HepG2 (cell line): ENCODE results near the gene KCNQ1OT1. TPM values are rescaled to one million over a fixed set of nuclear protein-coding genes. Genes with fewer than 3 reads are reported as not detected.

Source experiments
- ATAC-seq: fragments of 200-7000 bp; cut with Tn5 transposase; 3 replicates; pipeline ENCODE4 v1.9.1; 2020; ENCODE audit warnings: mild to moderate bottlenecking, moderate library complexity
- BruUV-seq: library from RNA; stranded (reverse); fragments of 400-500 nt; replicated peaks from 2 replicates; lab custom pipeline; 2021; lab: Mats Ljungman, UMichigan
- CTCF ChIA-PET: fragments of 300-600 bp; formaldehyde crosslinking; extraction: SDS; loops from one replicate; lab custom pipeline; 2021; ENCODE audit warnings: low total read pairs, inconsistent platforms, low intra/inter-chr PET ratio; lab: Yijun Ruan, JAX
- POLR2A ChIA-PET: fragments of 350-600 bp; sonication (Branson Sonifier 250); formaldehyde crosslinking; loops from one replicate; lab custom pipeline; 2020; ENCODE audit warnings: antibody characterized with exemption, inconsistent platforms; lab: Yijun Ruan, JAX
- DNase-seq: peaks from one replicate; pipeline ENCODE4 v3.0.0-alpha.2; 2015; ENCODE audit warnings: low spot score
- FAIRE-seq: peaks from 3 replicates; lab custom pipeline; 2011; peaks lifted over from hg19 to GRCh38; lab: Jason Lieb, UNC
- H2AFZ ChIP-seq: one replicate; pipeline ENCODE4 v1.6.1; 2011; ENCODE audit warnings: low read length, inconsistent platforms
- H3K27ac ChIP-seq: fragments of 300-600 bp; 3 replicates; pipeline ENCODE4 v1.8.0; 2011; ENCODE audit warnings: mixed run types, mild to moderate bottlenecking, mixed read lengths, low read length, inconsistent platforms; ENCODE audit not compliant: insufficient read depth; ENCODE audit errors: extremely low read length
- H3K27me3 ChIP-seq, 2 experiments: fragments of 200-600 bp in 1 of 2; 2 replicates in 1 of 2; 3 replicates in 1 of 2; pipeline versions ENCODE4 v1.6.0 to v1.8.0; 2011; ENCODE audit warnings: low read length in 2 of 2, mild to moderate bottlenecking in 2 of 2, moderate library complexity in 2 of 2, inconsistent platforms in 1 of 2; ENCODE audit not compliant: insufficient read depth in 2 of 2, control insufficient read depth in 1 of 2
- H3K36me3 ChIP-seq, 2 experiments: fragments of 200-600 bp in 1 of 2; replicated peaks in 1 of 2; 2 replicates in 1 of 2; 3 replicates in 1 of 2; pipeline versions ENCODE4 v1.5.1 to v1.8.0; 2011; ENCODE audit warnings: low read length in 2 of 2, inconsistent platforms in 1 of 2; ENCODE audit not compliant: insufficient read depth in 2 of 2, control insufficient read depth in 1 of 2
- H3K4me1 ChIP-seq: 2 replicates; pipeline ENCODE4 v1.5.1; 2012; ENCODE audit warnings: low read length, inconsistent platforms; ENCODE audit not compliant: insufficient read depth
- H3K4me2 ChIP-seq: 2 replicates; pipeline ENCODE4 v1.6.0; 2011; ENCODE audit warnings: low read depth, low read length, inconsistent platforms
- H3K4me3 ChIP-seq, 3 experiments: fragments of 200-600 bp in 1 of 3; sonication (generic), shearing (Covaris generic) in 1 of 3; replicated peaks in 1 of 3; 2 replicates each; pipeline ENCODE4 v1.5.1; 2011 to 2016; ENCODE audit warnings: low read length in 3 of 3, inconsistent platforms in 2 of 3, low read depth in 2 of 3, mild to moderate bottlenecking in 2 of 3, control low read depth in 1 of 3, mixed read lengths in 1 of 3; ENCODE audit not compliant: insufficient read depth in 1 of 3
- H3K79me2 ChIP-seq: one replicate; pipeline ENCODE4 v1.6.1; 2011; ENCODE audit warnings: low read length, inconsistent platforms; ENCODE audit not compliant: insufficient read depth
- H3K9ac ChIP-seq: 2 replicates; pipeline ENCODE4 v1.6.0; 2011; ENCODE audit warnings: mild to moderate bottlenecking, low read depth, low read length, inconsistent platforms; ENCODE audit not compliant: insufficient read depth
- H3K9me3 ChIP-seq: 2 replicates; pipeline ENCODE4 v1.5.1; 2012; ENCODE audit warnings: mild to moderate bottlenecking, low read length
- H4K20me1 ChIP-seq: 2 replicates; pipeline ENCODE4 v1.6.0; 2011; ENCODE audit warnings: inconsistent platforms, mild to moderate bottlenecking, low read length, moderate library complexity; ENCODE audit not compliant: insufficient read depth
- FIP1L1 ChIP-seq: fragments of 200-400 bp; formaldehyde crosslinking; IDR thresholded peaks from 2 replicates; pipeline ENCODE4 v1.6.1; 2018; ENCODE audit warnings: low read depth, mild to moderate bottlenecking, low read length, moderate library complexity, borderline replicate concordance; ENCODE audit not compliant: insufficient read depth
- FOXM1 ChIP-seq: sonication (generic); formaldehyde crosslinking; IDR thresholded peaks from 2 replicates; pipeline ENCODE4 v1.5.0; 2020; ENCODE audit warnings: missing genetic modification reagents
- LRRFIP1 ChIP-seq: sonication (generic); formaldehyde crosslinking; conservative IDR thresholded peaks from 2 replicates; pipeline ENCODE4 v1.4.0; 2020; ENCODE audit warnings: missing genetic modification reagents
- MAFF ChIP-seq: IDR thresholded peaks from 2 replicates; pipeline ENCODE4 v1.6.1; 2011; ENCODE audit warnings: low read depth, low read length, improper control_type of control experiment
- MAFK ChIP-seq, 2 experiments: IDR thresholded peaks in 1 of 2; conservative IDR thresholded peaks in 1 of 2; 2 replicates each; pipeline ENCODE4 v1.6.1; 2011; ENCODE audit warnings: improper control_type of control experiment in 2 of 2, low read length in 2 of 2
- NFE2 ChIP-seq: sonication (generic); formaldehyde crosslinking; IDR thresholded peaks from 2 replicates; pipeline ENCODE4 v1.4.0; 2020; ENCODE audit warnings: missing genetic modification reagents
- NFE2L2 ChIP-seq: fragments of 150-350 bp; IDR thresholded peaks from 2 replicates; pipeline ENCODE4 v1.6.1; 2014; ENCODE audit warnings: low read length
- PAWR ChIP-seq: sonication (generic); formaldehyde crosslinking; IDR thresholded peaks from 2 replicates; pipeline ENCODE4 v1.4.0; 2020; ENCODE audit warnings: missing genetic modification reagents, mild to moderate bottlenecking, borderline replicate concordance
- RBAK ChIP-seq: sonication (generic); formaldehyde crosslinking; IDR thresholded peaks from 2 replicates; pipeline ENCODE4 v1.5.1; 2020; ENCODE audit warnings: mild to moderate bottlenecking, missing genetic modification reagents
- SIN3A ChIP-seq: IDR thresholded peaks from 2 replicates; pipeline ENCODE4 v1.6.1; 2011; ENCODE audit warnings: low read depth, mild to moderate bottlenecking, control low read depth, low read length, borderline replicate concordance
- ZMYM2 ChIP-seq: sonication (generic); formaldehyde crosslinking; IDR thresholded peaks from 2 replicates; pipeline ENCODE4 v1.8.0; 2022; ENCODE audit warnings: mild to moderate bottlenecking, missing genetic modification reagents
- ZNF878 ChIP-seq: sonication (generic); formaldehyde crosslinking; IDR thresholded peaks from 2 replicates; pipeline ENCODE4 v1.8.1; 2023; ENCODE audit warnings: mild to moderate bottlenecking, missing genetic modification reagents, moderate library complexity
- ZNF891 ChIP-seq: sonication (generic); formaldehyde crosslinking; IDR thresholded peaks from 2 replicates; pipeline ENCODE4 v1.5.0; 2020; ENCODE audit warnings: mild to moderate bottlenecking, missing genetic modification reagents
- WGBS: methylation state at CpG from one replicate; pipeline ENCODE4 v1.1.6; 2017; ENCODE audit warnings: low lambda C conversion rate; 5-methylcytosine and 5-hydroxymethylcytosine counted together
- in situ Hi-C: cut with HindIII; loops from 2 replicates; pipeline ENCODE4 v1.10.0; 2017; ENCODE audit warnings: low pct_unique_long_range_greater_than_20kb; ENCODE audit not compliant: extremely low pct_ligation_motif_present
- intact Hi-C: fragments of 100-400 bp; cut with micrococcal nuclease; formaldehyde crosslinking; loops from one replicate; pipeline ENCODE4 v1.10.0; 2022; ENCODE audit not compliant: unreplicated experiment
- polyA plus RNA-seq, 8 experiments: library from polyadenylated mRNA; depleted of rRNA in 3 of 8; stranded (reverse) in 7 of 8; unstranded in 1 of 8; fragments of >200 nt; fragmentation: Illumina TruSeq in 4 of 8; extraction: Trizol in 4 of 8; gene quantifications; 2 replicates each; pipeline versions ENCODE4 v1.2.1 to v1.2.3, GENCODE V29; 2011 to 2016; ENCODE audit warnings: low read depth in 4 of 8, missing spikeins in 1 of 8, mixed read lengths in 1 of 8; ENCODE audit not compliant: insufficient read depth in 1 of 8
- total RNA-seq, 5 experiments: library from RNA; depleted of rRNA; stranded (reverse); fragments of >200 nt; fragmentation: Illumina TruSeq; extraction: Trizol; gene quantifications; 2 replicates each; pipeline ENCODE4 v1.2.3, GENCODE V29; 2016; ENCODE audit warnings: low read depth in 1 of 5

KCNQ1OT1 gene
- total and polyA plus RNA-seq, 2 of the 13 experiments (the other 11 are each of a cell fraction or from before 2014, with no cell fraction given): 1.3 to 18.9 TPM

GRCh38 chr11:2599561-2600189, 100.1 kb downstream of the KCNQ1OT1 start:
- Histone ChIP-seq H3K4me1 (no peaks in the 10 kb centered on the region), H3K9ac (no peak overlapping the region), H3K36me3 (no peaks in the 10 kb centered on the region)
- BruUV-seq: no TSS peak
- WGBS: 16% methylated on average over 8 of the region's 8 CpGs
- CTCF ChIA-PET: no interaction called here
- no peak for TF ChIP-seq SIN3A
- no peak for TF ChIP-seq LRRFIP1
- no peak for TF ChIP-seq ZNF878 (CRISPR knock-in tag)
- peak; percentile 61; the same call in 1 of the 2 replicates for TF ChIP-seq NFE2 (CRISPR knock-in tag)
- peak; percentile 71; the same call in 1 of the 2 replicates for TF ChIP-seq NFE2L2
- TF ChIP-seq, all 625 proteins: peak for 2
- no peak overlapping the region for H3K4me3 ChIP-seq
- FAIRE-seq: no peak
- no peaks in the 10 kb centered on the region for H3K79me2 ChIP-seq
- DNase-seq: no peak
- intact Hi-C loops: no loop called here
- H3K27ac ChIP-seq: no peak overlapping the region
- in situ Hi-C loops: no loop called here
- peaks cover 10% of the 10 kb centered on the region; the same call in 1 of the 2 replicates for H3K9me3 ChIP-seq
- ATAC-seq: no peak
- H4K20me1 ChIP-seq: no peaks in the 10 kb centered on the region
- POLR2A ChIA-PET: no interaction called here
- H3K27me3 ChIP-seq: peaks cover 0 to 39% of the 10 kb centered on the region in 2 experiments; a peak in 3 of 5 replicates
- no peak overlapping the region for H3K4me2 ChIP-seq
- H2AFZ ChIP-seq: no peak overlapping the region

- no peak for TF ChIP-seq ZMYM2 (CRISPR knock-in tag)
- no peak for TF ChIP-seq FOXM1 (CRISPR knock-in tag)
- TF ChIP-seq MAFK (conservative IDR thresholded peaks at IDR 0.05 in 1 of 2, IDR thresholded peaks at IDR 0.05 in 1 of 2; ENCODE audit: low read length in 2 of 2): peak; percentile 70 to 89
- TF ChIP-seq ZNF891 (CRISPR knock-in tag): no peak
- TF ChIP-seq RBAK (CRISPR knock-in tag): no peak
- no peak for TF ChIP-seq PAWR
- peak; percentile 79 for TF ChIP-seq MAFF
- no peak for TF ChIP-seq FIP1L1
- in situ Hi-C loops (no loop called here), intact Hi-C loops (no loop called here)
- no peak for ATAC-seq
- no peak overlapping the region for H3K27ac ChIP-seq
- WGBS: 6% methylated on average over 3 of the region's 3 CpGs
- H3K9ac ChIP-seq: no peak overlapping the region
- FAIRE-seq: no peak
- peaks cover 10% of the 10 kb centered on the region; the same call in 1 of the 2 replicates for H3K9me3 ChIP-seq
- no peaks in the 10 kb centered on the region for H3K79me2 ChIP-seq
- DNase-seq: no peak
- H3K4me3 ChIP-seq: no peak overlapping the region
- no peaks in the 10 kb centered on the region for H3K36me3 ChIP-seq
- peaks cover 9 to 55% of the 10 kb centered on the region in 2 experiments; a peak in 4 of 5 replicates for H3K27me3 ChIP-seq
- POLR2A ChIA-PET: no interaction called here
- H2AFZ ChIP-seq: no peak overlapping the region
- no peaks in the 10 kb centered on the region for H3K4me1 ChIP-seq
- H4K20me1 ChIP-seq: peaks cover 3% of the 10 kb centered on the region; the same call in 1 of the 2 replicates
- no peak overlapping the region for H3K4me2 ChIP-seq
- no TSS peak for BruUV-seq
- CTCF ChIA-PET: no interaction called here
These were observed 104.6 kb downstream of the KCNQ1OT1 start for GRCh38 chr11:2595204-2595603.
